ENCODE results near the gene ITPK1.

DNA sequence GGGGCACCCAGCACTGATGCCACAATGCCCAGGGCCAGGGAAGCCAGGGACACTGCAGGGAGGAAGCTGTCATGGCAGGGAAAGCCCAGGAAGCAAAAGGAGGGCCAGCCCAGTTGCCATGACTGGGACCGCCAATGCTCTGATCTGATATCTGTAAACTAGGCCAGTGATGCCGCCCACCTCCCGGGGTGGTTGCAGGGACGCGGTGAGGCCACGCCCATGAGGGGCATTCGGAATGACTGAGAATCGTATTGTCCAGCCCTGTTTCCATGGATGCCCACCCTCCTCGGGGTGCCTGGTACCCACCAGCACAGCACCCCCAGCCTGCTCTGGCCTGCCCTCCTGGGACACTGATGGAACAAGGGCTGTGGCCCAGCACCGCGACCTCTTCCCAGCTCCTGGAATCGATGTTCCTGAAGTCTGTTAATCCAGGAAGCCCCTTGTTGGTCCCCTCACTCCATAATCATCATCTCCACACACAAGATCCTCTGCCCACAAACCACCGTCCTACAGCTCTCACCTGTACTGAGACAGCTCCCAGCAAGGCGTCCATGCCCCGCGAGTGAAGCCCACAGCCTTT lies 144.0 kb downstream of the ITPK1 start:
- TF ChIP-seq, protein P1, sequence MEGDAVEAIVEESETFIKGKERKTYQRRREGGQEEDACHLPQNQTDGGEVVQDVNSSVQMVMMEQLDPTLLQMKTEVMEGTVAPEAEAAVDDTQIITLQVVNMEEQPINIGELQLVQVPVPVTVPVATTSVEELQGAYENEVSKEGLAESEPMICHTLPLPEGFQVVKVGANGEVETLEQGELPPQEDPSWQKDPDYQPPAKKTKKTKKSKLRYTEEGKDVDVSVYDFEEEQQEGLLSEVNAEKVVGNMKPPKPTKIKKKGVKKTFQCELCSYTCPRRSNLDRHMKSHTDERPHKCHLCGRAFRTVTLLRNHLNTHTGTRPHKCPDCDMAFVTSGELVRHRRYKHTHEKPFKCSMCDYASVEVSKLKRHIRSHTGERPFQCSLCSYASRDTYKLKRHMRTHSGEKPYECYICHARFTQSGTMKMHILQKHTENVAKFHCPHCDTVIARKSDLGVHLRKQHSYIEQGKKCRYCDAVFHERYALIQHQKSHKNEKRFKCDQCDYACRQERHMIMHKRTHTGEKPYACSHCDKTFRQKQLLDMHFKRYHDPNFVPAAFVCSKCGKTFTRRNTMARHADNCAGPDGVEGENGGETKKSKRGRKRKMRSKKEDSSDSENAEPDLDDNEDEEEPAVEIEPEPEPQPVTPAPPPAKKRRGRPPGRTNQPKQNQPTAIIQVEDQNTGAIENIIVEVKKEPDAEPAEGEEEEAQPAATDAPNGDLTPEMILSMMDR (IDR thresholded peaks at IDR 0.05): no peak
- no peak for TF ChIP-seq POLR2A (IDR thresholded peaks at IDR 0.05)
